CD4-positive, CD25-positive, alpha-beta regulatory T cell (primary cell): ENCODE measurements around the gene LXN. TPM values are rescaled to one million over a fixed set of nuclear protein-coding genes. Genes with fewer than 3 reads are reported as not detected.

Source experiments
- ATAC-seq, 2 donors: fragments of 150-1000 bp; cut with Tn5 transposase; one replicate each; pipeline ENCODE4 v1.10.0; 2021; ENCODE audit warnings: low read depth in 2 of 2, moderate number of reproducible peaks in 2 of 2, moderate library complexity in 1 of 2
- DNase-seq, 3 donors: peaks; one replicate each; pipeline versions ENCODE4 v3.0.0 to v3.0.0-alpha.2; 2012 to 2022; ENCODE audit warnings: mixed read lengths in 1 of 3
- H3K27ac ChIP-seq: one replicate; pipeline ENCODE4 v1.7.0; 2013; ENCODE audit warnings: mild to moderate bottlenecking, low read length; ENCODE audit not compliant: insufficient read depth, poor library complexity, severe bottlenecking
- H3K27me3 ChIP-seq: one replicate; pipeline ENCODE4 v1.7.0; 2013; ENCODE audit warnings: low read length; ENCODE audit not compliant: control insufficient read depth, insufficient read depth
- H3K36me3 ChIP-seq: one replicate; pipeline ENCODE4 v1.7.0; 2013; ENCODE audit warnings: mild to moderate bottlenecking, low read length, moderate library complexity; ENCODE audit not compliant: control insufficient read depth, insufficient read depth
- H3K4me1 ChIP-seq: 2 replicates; pipeline ENCODE4 v1.7.0; 2013; ENCODE audit warnings: mild to moderate bottlenecking, low read length; ENCODE audit not compliant: insufficient read depth, control insufficient read depth, poor library complexity, severe bottlenecking
- H3K4me3 ChIP-seq: one replicate; pipeline ENCODE4 v1.7.0; 2013; ENCODE audit warnings: low read depth, mild to moderate bottlenecking, low read length, moderate library complexity
- H3K9me3 ChIP-seq, 2 experiments: 1 replicate in 1 of 2; 2 replicates in 1 of 2; pipeline ENCODE4 v1.7.0; 2013; ENCODE audit warnings: low read length in 2 of 2, mild to moderate bottlenecking in 1 of 2, moderate library complexity in 1 of 2; ENCODE audit not compliant: control insufficient read depth in 2 of 2
- H3K27ac Mint-ChIP-seq, 3 donors: one replicate each; pipeline ENCODE4 v1.8.0; 2020 to 2022; ENCODE audit warnings: mild to moderate bottlenecking in 3 of 3, mixed read lengths in 3 of 3, moderate library complexity in 2 of 3
- H3K27me3 Mint-ChIP-seq: one replicate; pipeline ENCODE4 v1.8.0; 2022; ENCODE audit warnings: mild to moderate bottlenecking, mixed read lengths
- H3K36me3 Mint-ChIP-seq: one replicate; pipeline ENCODE4 v1.8.0; 2020; ENCODE audit warnings: mixed read lengths
- H3K4me1 Mint-ChIP-seq, 4 donors: one replicate each; pipeline ENCODE4 v1.8.0; 2020 to 2022; ENCODE audit warnings: mixed read lengths in 4 of 4, mild to moderate bottlenecking in 1 of 4
- H3K4me3 Mint-ChIP-seq, 4 donors: one replicate each; pipeline ENCODE4 v1.8.0; 2020 to 2022; ENCODE audit warnings: mild to moderate bottlenecking in 4 of 4, mixed read lengths in 4 of 4, moderate library complexity in 3 of 4
- H3K9me3 Mint-ChIP-seq, 7 donors: one replicate each; pipeline ENCODE4 v1.8.0; 2020 to 2022; ENCODE audit warnings: mixed read lengths in 7 of 7, mild to moderate bottlenecking in 3 of 7, moderate library complexity in 2 of 7
- polyA plus RNA-seq, 4 donors: library from polyadenylated mRNA; unstranded; fragments of 300-500 nt; fragmentation: Illumina TruSeq; gene quantifications; one replicate each; pipeline ENCODE4 v1.2.3, GENCODE V29; 2021
- total RNA-seq: library from RNA; stranded (reverse); gene quantifications from one replicate; pipeline ENCODE4 v1.2.3, GENCODE V29; 2022

LXN gene
- total and polyA plus RNA-seq, 5 donors from 2014 or later: 6.6 to 31.9 (median 24.7) TPM

DNA sequence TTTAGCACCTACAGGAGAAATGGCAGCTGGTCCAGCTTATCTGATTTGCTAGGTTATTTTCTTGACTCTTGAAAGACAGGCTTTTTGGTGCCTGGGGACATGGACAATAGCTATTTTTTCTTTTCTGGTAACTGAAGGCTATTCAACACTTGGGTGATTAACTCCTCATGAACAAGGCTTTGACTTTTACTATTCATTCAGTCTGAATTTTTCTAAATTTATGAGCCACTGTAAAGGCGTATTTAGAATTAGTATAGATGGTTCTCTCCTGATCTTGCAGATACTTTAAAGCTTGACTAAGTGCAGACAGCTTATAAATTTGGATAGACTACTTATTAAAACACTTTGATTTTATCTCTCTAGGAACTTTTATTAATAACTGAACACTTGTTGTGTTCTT lies 46.6 kb downstream of the LXN start:
- no peak overlapping the region for H3K4me3 ChIP-seq
- no peaks in the 10 kb centered on the region for H3K4me1 ChIP-seq
- Mint-ChIP-seq H3K4me1 (no peaks in the 10 kb centered on the region), H3K36me3 (no peaks in the 10 kb centered on the region), H3K27ac (no peak overlapping the region), H3K4me3 (no peak overlapping the region), H3K27me3 (peaks cover 12% of the 10 kb centered on the region), H3K9me3 (peaks cover 0 to 10% (median 0%) of the 10 kb centered on the region in 7 donors)
- no peaks in the 10 kb centered on the region for H3K36me3 ChIP-seq
- peaks cover 3% of the 10 kb centered on the region for H3K27me3 ChIP-seq
- no peak for DNase-seq
- H3K27ac ChIP-seq: no peak overlapping the region
- peaks cover 3 to 6% of the 10 kb centered on the region in 2 experiments for H3K9me3 ChIP-seq
- no peak for ATAC-seq

DNA sequence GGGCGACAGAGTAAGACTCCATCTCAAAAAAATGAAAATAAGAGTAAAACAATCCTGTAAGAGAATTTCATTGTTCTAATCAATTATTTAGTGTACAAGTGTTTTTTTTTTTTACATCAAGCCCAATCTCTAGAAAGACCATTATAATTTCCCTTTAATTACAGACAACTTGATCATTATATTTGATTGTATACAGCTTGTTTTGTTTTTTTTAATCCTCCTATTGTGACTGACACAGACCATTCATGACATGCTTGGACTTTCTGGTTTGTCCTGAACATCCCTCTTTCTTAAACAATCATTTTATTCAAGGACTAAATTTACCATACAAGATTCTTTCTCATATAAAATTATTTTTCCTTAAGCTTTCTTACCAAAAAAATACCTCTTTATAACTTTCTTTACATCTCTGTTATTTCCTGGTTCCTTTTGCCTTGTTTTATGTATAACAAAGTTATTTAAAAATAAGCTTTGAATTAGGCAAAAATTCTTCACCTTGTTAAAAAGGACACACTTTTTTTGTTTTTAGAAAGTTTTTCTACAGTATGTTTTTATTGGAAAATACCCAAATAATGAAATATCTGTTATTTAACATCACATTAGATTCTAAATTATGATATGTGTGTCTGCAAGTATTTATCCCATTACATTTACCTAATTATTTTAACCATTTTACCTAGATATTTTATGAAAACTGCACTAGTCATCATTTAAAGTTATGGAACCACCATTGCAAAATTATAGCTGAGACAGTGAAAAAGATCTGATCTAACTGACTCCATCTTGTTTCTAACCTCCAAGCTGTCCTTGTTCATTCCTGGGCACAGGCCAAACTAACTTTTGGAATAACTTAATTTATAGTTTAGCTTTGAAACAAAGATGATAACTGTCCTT lies 54.2 kb downstream of the LXN start:
- no peak overlapping the region for H3K27ac Mint-ChIP-seq
- Histone ChIP-seq H3K9me3 (peaks cover 5 to 16% of the 10 kb centered on the region in 2 experiments), H3K27ac (no peak overlapping the region), H3K36me3 (no peaks in the 10 kb centered on the region), H3K27me3 (no peaks in the 10 kb centered on the region), H3K4me1 (no peaks in the 10 kb centered on the region), H3K4me3 (no peak overlapping the region)
- no peak overlapping the region for H3K4me3 Mint-ChIP-seq
- no peak for ATAC-seq
- no peaks in the 10 kb centered on the region for H3K4me1 Mint-ChIP-seq
- DNase-seq: no peak
- peaks cover 15% of the 10 kb centered on the region for H3K27me3 Mint-ChIP-seq
- H3K9me3 Mint-ChIP-seq: peaks cover 0 to 12% (median 3%) of the 10 kb centered on the region in 7 donors
- no peaks in the 10 kb centered on the region for H3K36me3 Mint-ChIP-seq

Other genes starting within 250 kb of the LXN start
- gene MLF1, start 101.5 kb downstream of the LXN start, total RNA-seq: 5.3 TPM
- 1 to 10 TPM; 5.2 to 8.3 (median 6.1) TPM for gene MLF1, start 101.5 kb downstream of the LXN start, polyA plus RNA-seq
- gene GFM1, start 28.1 kb downstream of the LXN start, total RNA-seq: 36.9 TPM
- 10 to 100 TPM; 22.2 to 36.0 (median 31.1) TPM for gene GFM1, start 28.1 kb downstream of the LXN start, polyA plus RNA-seq
- not detected for gene RARRES1, start 59.8 kb upstream of the LXN start, total RNA-seq
- not detected for gene RARRES1, start 59.8 kb upstream of the LXN start, polyA plus RNA-seq
- gene MFSD1, start 129.4 kb upstream of the LXN start, total RNA-seq: 23.3 TPM
- 10 to 100 TPM; 52.8 to 65.8 (median 58.4) TPM for gene MFSD1, start 129.4 kb upstream of the LXN start, polyA plus RNA-seq